ENCODE data around the gene SPOCK2.
"Not testable (repeated sequence)": the region's sequence is repeated elsewhere in the genome, so short reads cannot be mapped to it uniquely, and the experiment has no call there.

SPOCK2 gene

GRCh38 chr10:72121389-72121788, 33.0 kb upstream of the SPOCK2 start:
- TF ChIP-seq CTCF (IDR thresholded peaks at IDR 0.05; ENCODE audit: insufficient read depth, low read depth, low read length, missing control alignments): no peak
- H3K4me3 ChIP-seq (ENCODE audit: low read length): no peak overlapping the region
- DNase-seq (ENCODE audit: low read depth): no peak

- no peak for TF ChIP-seq CTCF (IDR thresholded peaks at IDR 0.05; ENCODE audit: insufficient read depth, low read depth, low read length, missing control alignments)
- no peak overlapping the region for H3K4me3 ChIP-seq (ENCODE audit: low read length)
- no peak for DNase-seq (ENCODE audit: low read depth)
Measured at GRCh38 chr10:72116372-72116771, 28.0 kb upstream of the SPOCK2 start.

- DNase-seq (ENCODE audit: low read depth): no peak
- H3K4me3 ChIP-seq (ENCODE audit: low read length): no peak overlapping the region
- TF ChIP-seq CTCF (IDR thresholded peaks at IDR 0.05; ENCODE audit: insufficient read depth, low read depth, low read length, missing control alignments): no peak
Measured at GRCh38 chr10:72114706-72115450, 26.5 kb upstream of the SPOCK2 start.

- no peak for DNase-seq (ENCODE audit: low read depth)
- no peak overlapping the region for H3K4me3 ChIP-seq (ENCODE audit: low read length)
- TF ChIP-seq CTCF (IDR thresholded peaks at IDR 0.05; ENCODE audit: insufficient read depth, low read depth, low read length, missing control alignments): no peak
Measured at GRCh38 chr10:72110673-72111401, 22.5 kb upstream of the SPOCK2 start.

- TF ChIP-seq CTCF (IDR thresholded peaks at IDR 0.05; ENCODE audit: insufficient read depth, low read depth, low read length, missing control alignments): no peak
- H3K4me3 ChIP-seq (ENCODE audit: low read length): no peak overlapping the region
- no peak for DNase-seq (ENCODE audit: low read depth)
Measured at GRCh38 chr10:72109636-72110157, 21.3 kb upstream of the SPOCK2 start.

GRCh38 chr10:72108830-72109635, 20.7 kb upstream of the SPOCK2 start:
- peak; percentile 51 for DNase-seq (ENCODE audit: low read depth)
- TF ChIP-seq CTCF (IDR thresholded peaks at IDR 0.05; ENCODE audit: insufficient read depth, low read depth, low read length, missing control alignments): no peak
- no peak overlapping the region for H3K4me3 ChIP-seq (ENCODE audit: low read length)

GRCh38 chr10:72108004-72108370, 19.6 kb upstream of the SPOCK2 start:
- H3K4me3 ChIP-seq (ENCODE audit: low read length); DNase-seq (ENCODE audit: low read depth): not testable (repeated sequence)
